Hepatocyte (in vitro differentiated cells): ENCODE results near the gene CIZ1.

Experiments used
- EZH2 ChIP-seq: fragments of 200-600 bp; sonication (generic); IDR thresholded peaks from 2 replicates; pipeline ENCODE4 v1.6.1; 2016; ENCODE audit warnings: antibody characterized with exemption, mild to moderate bottlenecking, borderline replicate concordance
- EZH2phosphoT487 ChIP-seq: fragments of 200-600 bp; sonication (generic); IDR thresholded peaks from one replicate; pipeline ENCODE4 v1.6.1; 2018; ENCODE audit warnings: antibody characterized with exemption, mild to moderate bottlenecking, low read depth, moderate library complexity; ENCODE audit not compliant: unreplicated experiment, severe bottlenecking
- TF ChIP-seq, protein P1 (sequence below): fragments of 200-600 bp; sonication (generic); IDR thresholded peaks from 2 replicates; pipeline ENCODE4 v1.5.1; 2016; ENCODE audit warnings: antibody characterized with exemption, mild to moderate bottlenecking; ENCODE audit not compliant: poor library complexity

GRCh38 chr9:128128836-128129590 lies 62.4 kb downstream of the CIZ1 start:
- TF ChIP-seq EZH2phosphoT487 = no peak
- TF ChIP-seq, protein P1, sequence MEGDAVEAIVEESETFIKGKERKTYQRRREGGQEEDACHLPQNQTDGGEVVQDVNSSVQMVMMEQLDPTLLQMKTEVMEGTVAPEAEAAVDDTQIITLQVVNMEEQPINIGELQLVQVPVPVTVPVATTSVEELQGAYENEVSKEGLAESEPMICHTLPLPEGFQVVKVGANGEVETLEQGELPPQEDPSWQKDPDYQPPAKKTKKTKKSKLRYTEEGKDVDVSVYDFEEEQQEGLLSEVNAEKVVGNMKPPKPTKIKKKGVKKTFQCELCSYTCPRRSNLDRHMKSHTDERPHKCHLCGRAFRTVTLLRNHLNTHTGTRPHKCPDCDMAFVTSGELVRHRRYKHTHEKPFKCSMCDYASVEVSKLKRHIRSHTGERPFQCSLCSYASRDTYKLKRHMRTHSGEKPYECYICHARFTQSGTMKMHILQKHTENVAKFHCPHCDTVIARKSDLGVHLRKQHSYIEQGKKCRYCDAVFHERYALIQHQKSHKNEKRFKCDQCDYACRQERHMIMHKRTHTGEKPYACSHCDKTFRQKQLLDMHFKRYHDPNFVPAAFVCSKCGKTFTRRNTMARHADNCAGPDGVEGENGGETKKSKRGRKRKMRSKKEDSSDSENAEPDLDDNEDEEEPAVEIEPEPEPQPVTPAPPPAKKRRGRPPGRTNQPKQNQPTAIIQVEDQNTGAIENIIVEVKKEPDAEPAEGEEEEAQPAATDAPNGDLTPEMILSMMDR = no peak
- no peak for TF ChIP-seq EZH2
